B cell (primary cell): ENCODE results near the gene SPATA20. TPM values are rescaled to one million over a fixed set of nuclear protein-coding genes. Genes with fewer than 3 reads are reported as not detected.

Source experiments
- ATAC-seq: fragments of 200-7000 bp; cut with Tn5 transposase; one replicate; pipeline ENCODE4 v1.10.0; 2021; ENCODE audit warnings: low read depth, mild to moderate bottlenecking, moderate number of reproducible peaks, moderate library complexity
- CTCF ChIA-PET: fragments of 350-600 bp; sonication (Branson Sonifier 250); formaldehyde crosslinking; loops from one replicate; lab custom pipeline; 2021; ENCODE audit warnings: antibody characterized with exemption, inconsistent platforms; lab: Charles Lee
- POLR2A ChIA-PET: fragments of 350-600 bp; sonication (Branson Sonifier 250); formaldehyde crosslinking; loops from one replicate; lab custom pipeline; 2021; ENCODE audit warnings: antibody characterized with exemption; lab: Charles Lee
- DNase-seq: peaks from one replicate; pipeline ENCODE4 v3.0.0; 2013
- H2AFZ ChIP-seq: 2 replicates; pipeline ENCODE4 v1.6.1; 2012; ENCODE audit warnings: mild to moderate bottlenecking, low read depth, low read length; ENCODE audit not compliant: insufficient read depth, poor library complexity, severe bottlenecking
- H3K27ac ChIP-seq, 2 donors: 1 replicate in 1 of 2; 2 replicates in 1 of 2; pipeline ENCODE4 v1.5.1; 2012 to 2013; ENCODE audit warnings: low read length in 2 of 2, mild to moderate bottlenecking in 2 of 2, moderate library complexity in 1 of 2
- H3K27me3 ChIP-seq, 4 experiments: fragments of 200-600 bp in 1 of 4; sonication (generic) in 1 of 4; replicated peaks in 1 of 4; 1 replicate in 2 of 4; 2 replicates in 2 of 4; pipeline versions ENCODE4 v1.6.1 to v1.7.0; 2013 to 2016; ENCODE audit warnings: low read length in 3 of 4, mild to moderate bottlenecking in 2 of 4, mixed read lengths in 1 of 4, moderate library complexity in 1 of 4; ENCODE audit not compliant: insufficient read depth in 4 of 4, control insufficient read depth in 3 of 4; ENCODE audit errors: control extremely low read depth in 1 of 4
- H3K36me3 ChIP-seq, 2 experiments: replicated peaks in 1 of 2; 1 replicate in 1 of 2; 2 replicates in 1 of 2; pipeline versions ENCODE4 v1.6.1 to v1.7.1; 2013; ENCODE audit warnings: low read length in 1 of 2; ENCODE audit not compliant: insufficient read depth in 2 of 2, control insufficient read depth in 1 of 2; ENCODE audit errors: control extremely low read depth in 1 of 2, extremely low read depth in 1 of 2
- H3K4me1 ChIP-seq, 2 donors: fragments of 200-600 bp in 1 of 2; sonication (generic) in 1 of 2; 1 replicate in 1 of 2; 2 replicates in 1 of 2; pipeline versions ENCODE4 v1.5.1 to v1.6.1; 2013 to 2017; ENCODE audit warnings: low read length in 2 of 2; ENCODE audit not compliant: control insufficient read depth in 2 of 2, insufficient read depth in 2 of 2
- H3K4me2 ChIP-seq: replicated peaks from 2 replicates; pipeline ENCODE3; 2012; ENCODE audit warnings: mild to moderate bottlenecking, low read depth, low read length; ENCODE audit not compliant: poor library complexity, severe bottlenecking
- H3K4me3 ChIP-seq, 5 experiments: fragments of 200-600 bp in 1 of 5; sonication (generic) in 1 of 5; 1 replicate in 3 of 5; 2 replicates in 2 of 5; pipeline versions ENCODE4 v1.5.1 to v1.7.0; 2011 to 2016; ENCODE audit warnings: low read length in 4 of 5, mild to moderate bottlenecking in 4 of 5, low read depth in 2 of 5, control low read depth in 1 of 5, moderate library complexity in 1 of 5; ENCODE audit not compliant: insufficient read depth in 1 of 5; ENCODE audit errors: control extremely low read depth in 1 of 5, extremely low read depth in 1 of 5
- H3K79me2 ChIP-seq: fragments of 200-600 bp; sonication (generic); one replicate; pipeline ENCODE4 v1.6.0; 2016; ENCODE audit warnings: low read length; ENCODE audit not compliant: control insufficient read depth, insufficient read depth
- H3K9ac ChIP-seq: fragments of 200-600 bp; sonication (generic); 2 replicates; pipeline ENCODE4 v1.6.1; 2017; ENCODE audit warnings: mild to moderate bottlenecking, low read length, moderate library complexity
- H3K9me3 ChIP-seq, 3 donors: one replicate each; pipeline versions ENCODE4 v1.6.1 to v1.7.1; 2013; ENCODE audit warnings: low read length in 2 of 3; ENCODE audit not compliant: control insufficient read depth in 2 of 3, insufficient read depth in 1 of 3; ENCODE audit errors: control extremely low read depth in 1 of 3
- H4K20me1 ChIP-seq: 2 replicates; pipeline ENCODE4 v1.6.0; 2012; ENCODE audit warnings: mild to moderate bottlenecking, low read length; ENCODE audit not compliant: insufficient read depth, control insufficient read depth, poor library complexity, severe bottlenecking
- H3K27ac Mint-ChIP-seq: one replicate; pipeline ENCODE4 v1.8.0; 2021; ENCODE audit warnings: mixed read lengths
- H3K27me3 Mint-ChIP-seq: one replicate; pipeline ENCODE4 v1.8.0; 2021; ENCODE audit warnings: mixed read lengths
- H3K4me1 Mint-ChIP-seq: one replicate; pipeline ENCODE4 v1.8.0; 2021; ENCODE audit warnings: mixed read lengths
- H3K4me3 Mint-ChIP-seq: one replicate; pipeline ENCODE4 v1.8.0; 2021; ENCODE audit warnings: mixed read lengths
- H3K9me3 Mint-ChIP-seq: one replicate; pipeline ENCODE4 v1.8.0; 2022; ENCODE audit warnings: mixed read lengths; ENCODE audit not compliant: insufficient read depth
- CTCF ChIP-seq: fragments of 200-600 bp; IDR thresholded peaks from one replicate; pipeline ENCODE4 v1.8.0; 2022; ENCODE audit warnings: antibody characterized with exemption, mild to moderate bottlenecking
- EZH2 ChIP-seq: IDR thresholded peaks from 2 replicates; pipeline ENCODE4 v1.6.1; 2012; ENCODE audit warnings: borderline replicate concordance, low read depth, mild to moderate bottlenecking, moderate library complexity, low read length; ENCODE audit not compliant: insufficient read depth, poor library complexity, severe bottlenecking
- WGBS: methylation state at CpG from one replicate; pipeline ENCODE4 v1.1.5; 2013; ENCODE audit warnings: missing lambda C conversion rate; ENCODE audit not compliant: insufficient coverage; 5-methylcytosine and 5-hydroxymethylcytosine counted together
- intact Hi-C: fragments of 100-400 bp; cut with micrococcal nuclease; formaldehyde crosslinking; loops from one replicate; pipeline ENCODE4 v1.10.0; 2022
- polyA plus RNA-seq: library from polyadenylated mRNA; depleted of rRNA; stranded (reverse); fragments of >200 nt; gene quantifications from 2 replicates; pipeline ENCODE4 v1.2.3, GENCODE V29; 2012
- total RNA-seq, 2 donors: library from RNA; stranded (reverse); fragments of 120-200 nt in 1 of 2; gene quantifications; 1 replicate in 1 of 2; 2 replicates in 1 of 2; pipeline versions ENCODE4 v1.2.3 to v1.2.4, GENCODE V29; 2013 to 2022

The SPATA20 gene
- total and polyA plus RNA-seq, 2 donors (not counting 1 experiment from before 2014, with no cell fraction given): 61.7 to 68.5 TPM

- no peaks in the 10 kb centered on the region for H3K79me2 ChIP-seq
- no peaks in the 10 kb centered on the region for H4K20me1 ChIP-seq
- H3K4me3 ChIP-seq: no peak overlapping the region
- ATAC-seq (no peak), DNase-seq (no peak)
- H3K27me3 ChIP-seq: peaks cover 0 to 18% (median 0%) of the 10 kb centered on the region in 4 experiments
- H3K4me1 Mint-ChIP-seq: no peaks in the 10 kb centered on the region
- H3K27ac ChIP-seq: no peak overlapping the region
- H3K27ac Mint-ChIP-seq: no peak overlapping the region
- no peak overlapping the region for H3K4me2 ChIP-seq
- no peak overlapping the region for H2AFZ ChIP-seq
- peaks cover 42% of the 10 kb centered on the region for H3K27me3 Mint-ChIP-seq
- no peaks in the 10 kb centered on the region for H3K9me3 Mint-ChIP-seq
- 89% methylated on average over 18 of the region's 19 CpGs for WGBS
- no peaks in the 10 kb centered on the region for H3K9me3 ChIP-seq
- POLR2A ChIA-PET: no interaction called here
- no peak overlapping the region for H3K9ac ChIP-seq
- TF ChIP-seq CTCF (no peak), EZH2 (no peak)
- no peaks in the 10 kb centered on the region for H3K4me1 ChIP-seq
- intact Hi-C loops: no loop called here
- H3K4me3 Mint-ChIP-seq: no peak overlapping the region
- CTCF ChIA-PET: no interaction called here
- H3K36me3 ChIP-seq: no peaks in the 10 kb centered on the region
Observed at GRCh38 chr17:50571681-50572080, 24.7 kb downstream of the SPATA20 start.

GRCh38 chr17:50572541-50572940 is 25.6 kb downstream of the SPATA20 start:
- Histone ChIP-seq H3K9ac (no peak overlapping the region), H3K4me3 (no peak overlapping the region), H3K79me2 (no peaks in the 10 kb centered on the region), H3K27me3 (peaks cover 0 to 10% (median 0%) of the 10 kb centered on the region in 4 experiments), H3K4me1 (no peaks in the 10 kb centered on the region), H3K27ac (no peak overlapping the region), H3K36me3 (no peaks in the 10 kb centered on the region), H2AFZ (no peak overlapping the region), H3K9me3 (no peaks in the 10 kb centered on the region), H4K20me1 (no peaks in the 10 kb centered on the region), H3K4me2 (no peak overlapping the region)
- Mint-ChIP-seq H3K4me1 (no peaks in the 10 kb centered on the region), H3K27me3 (peaks cover 38% of the 10 kb centered on the region), H3K27ac (no peak overlapping the region), H3K4me3 (no peak overlapping the region), H3K9me3 (no peaks in the 10 kb centered on the region)
- ATAC-seq (no peak), DNase-seq (no peak)
- intact Hi-C loops: no loop called here
- POLR2A ChIA-PET: no interaction called here
- CTCF ChIA-PET: no interaction called here
- TF ChIP-seq EZH2: no peak
- WGBS: 97% methylated on average over 15 of the region's 20 CpGs
